K562 (cell line): ENCODE data around the gene BPNT1. TPM values are rescaled to one million over a fixed set of nuclear protein-coding genes. Genes with fewer than 3 reads are reported as not detected.

Experiments
- ARID1B ChIP-seq: fragments of 450-650 bp; IDR thresholded peaks from 2 replicates; pipeline ENCODE4 v1.6.1; 2016; ENCODE audit warnings: antibody characterized with exemption, mild to moderate bottlenecking, inconsistent platforms
- CBX1 ChIP-seq: sonication (generic); IDR thresholded peaks from 2 replicates; pipeline ENCODE4 v1.6.1; 2016; ENCODE audit warnings: antibody characterized with exemption, low read depth, mild to moderate bottlenecking
- CHD2 ChIP-seq: IDR thresholded peaks from 2 replicates; pipeline ENCODE4 v1.6.1; 2011; ENCODE audit warnings: low read depth, low read length
- ETS2 ChIP-seq: IDR thresholded peaks from 2 replicates; pipeline ENCODE4 v1.6.1; 2016; ENCODE audit warnings: borderline replicate concordance, missing genetic modification characterization, mild to moderate bottlenecking, moderate library complexity, missing compliant biosample characterization; ENCODE audit not compliant: poor library complexity, severe bottlenecking
- FOS ChIP-seq: IDR thresholded peaks from 3 replicates; pipeline ENCODE4 v1.6.1; 2011; ENCODE audit not compliant: insufficient read length; ENCODE audit errors: extremely low read depth
- MCM2 ChIP-seq: fragments of 450-650 bp; IDR thresholded peaks from 2 replicates; pipeline ENCODE4 v1.6.1; 2017; ENCODE audit warnings: low read depth, mild to moderate bottlenecking
- RAD21 ChIP-seq, 2 experiments: fragments of 250-450 bp in 1 of 2; fragments of 450-650 bp in 1 of 2; sonication (Bioruptor Pico) in 1 of 2; formaldehyde crosslinking in 1 of 2; IDR thresholded peaks in 1 of 2; conservative IDR thresholded peaks in 1 of 2; 2 replicates each; pipeline versions ENCODE4 v1.4.0 to v1.8.0; 2020 to 2022; ENCODE audit warnings: mild to moderate bottlenecking in 2 of 2, moderate library complexity in 1 of 2
- SRSF1 ChIP-seq: fragments of 200-400 bp; formaldehyde crosslinking; IDR thresholded peaks from 2 replicates; pipeline ENCODE4 v1.6.1; 2017; ENCODE audit warnings: mild to moderate bottlenecking, low read depth, low read length, moderate library complexity
- TOE1 ChIP-seq, 2 experiments: fragments of 450-650 bp in 1 of 2; sonication (generic) in 1 of 2; formaldehyde crosslinking in 1 of 2; IDR thresholded peaks; 2 replicates each; pipeline versions ENCODE4 v1.7.1 to v1.8.0; 2016 to 2022; ENCODE audit warnings: borderline replicate concordance in 2 of 2, mild to moderate bottlenecking in 2 of 2, antibody characterized with exemption in 1 of 2, inconsistent platforms in 1 of 2, low read depth in 1 of 2, missing genetic modification reagents in 1 of 2, moderate library complexity in 1 of 2
- ZC3H8 ChIP-seq: fragments of 450-650 bp; IDR thresholded peaks from 2 replicates; pipeline ENCODE4 v1.6.1; 2017
- ZNF184 ChIP-seq: sonication (generic); formaldehyde crosslinking; IDR thresholded peaks from 2 replicates; pipeline ENCODE4 v1.5.0; 2020; ENCODE audit warnings: missing genetic modification reagents
- ZNF316 ChIP-seq: fragments of 450-650 bp; IDR thresholded peaks from 2 replicates; pipeline ENCODE4 v1.6.1; 2016
- ZNF707 ChIP-seq: fragments of 250-450 bp; sonication (Bioruptor Pico); conservative IDR thresholded peaks from 2 replicates; pipeline ENCODE4 v1.8.0; 2022; ENCODE audit warnings: inconsistent platforms, mild to moderate bottlenecking, moderate library complexity
- ZNF717 ChIP-seq: fragments of 250-450 bp; sonication (Bioruptor Pico); IDR thresholded peaks from 2 replicates; pipeline ENCODE4 v1.5.0; 2021
- ZNF785 ChIP-seq: fragments of 250-450 bp; sonication (Bioruptor Pico); IDR thresholded peaks from 2 replicates; pipeline ENCODE4 v1.4.0; 2020; ENCODE audit warnings: mild to moderate bottlenecking
- polyA plus RNA-seq, 8 experiments: library from polyadenylated mRNA; depleted of rRNA in 4 of 8; stranded (reverse) in 5 of 8; unstranded in 3 of 8; fragments of >200 nt; fragmentation: Nextera tagmentation in 2 of 8; fragmentation: Illumina TruSeq in 1 of 8; extraction: Ambion mirVana in 2 of 8; extraction: Trizol in 1 of 8; gene quantifications; 2 replicates each; pipeline versions ENCODE4 v1.2.1 to v1.2.3, GENCODE V29; 2011 to 2014; ENCODE audit warnings: inconsistent platforms in 1 of 8, missing spikeins in 1 of 8
- total RNA-seq, 7 experiments: library from RNA; depleted of rRNA in 6 of 7; stranded (reverse); fragments of >200 nt in 6 of 7; fragmentation: Illumina TruSeq in 2 of 7; extraction: Trizol in 2 of 7; gene quantifications; 2 replicates each; pipeline versions ENCODE4 v1.2.1 to v1.2.3, GENCODE V29; 2011 to 2021; ENCODE audit warnings: low replicate concordance in 1 of 7
- TF ChIP-seq, protein P1 (sequence below): fragments of 250-450 bp; sonication (Bioruptor Pico); IDR thresholded peaks from 2 replicates; pipeline ENCODE4 v1.5.0; 2021; ENCODE audit warnings: mild to moderate bottlenecking, borderline replicate concordance
- TF ChIP-seq, protein P2 (sequence below): sonication (generic); formaldehyde crosslinking; IDR thresholded peaks from 2 replicates; pipeline ENCODE4 v1.8.0; 2022; ENCODE audit warnings: missing genetic modification reagents, mild to moderate bottlenecking, borderline replicate concordance
- TF ChIP-seq, protein P3 (sequence below): fragments of 250-450 bp; sonication (Bioruptor Pico); IDR thresholded peaks from 2 replicates; pipeline ENCODE4 v1.5.0; 2020; ENCODE audit warnings: mild to moderate bottlenecking
- TF ChIP-seq, protein P4 (sequence below), 2 experiments: fragments of 200-800 bp in 1 of 2; sonication (Bioruptor generic) in 1 of 2; sonication (generic) in 1 of 2; formaldehyde crosslinking in 1 of 2; IDR thresholded peaks in 1 of 2; conservative IDR thresholded peaks in 1 of 2; 2 replicates each; pipeline versions ENCODE4 v1.5.0 to v1.6.1; 2016 to 2020; ENCODE audit warnings: missing compliant biosample characterization in 1 of 2, missing genetic modification characterization in 1 of 2, missing genetic modification reagents in 1 of 2
- TF ChIP-seq, protein P5 (sequence below): fragments of 450-650 bp; IDR thresholded peaks from 2 replicates; pipeline ENCODE4 v1.6.1; 2016; ENCODE audit warnings: borderline replicate concordance

Gene BPNT1
- total and polyA plus RNA-seq, 9 of the 15 experiments (the other 6 are each of a cell fraction or from before 2014, with no cell fraction given) = 30.2 to 73.8 (median 40.5) TPM

DNA sequence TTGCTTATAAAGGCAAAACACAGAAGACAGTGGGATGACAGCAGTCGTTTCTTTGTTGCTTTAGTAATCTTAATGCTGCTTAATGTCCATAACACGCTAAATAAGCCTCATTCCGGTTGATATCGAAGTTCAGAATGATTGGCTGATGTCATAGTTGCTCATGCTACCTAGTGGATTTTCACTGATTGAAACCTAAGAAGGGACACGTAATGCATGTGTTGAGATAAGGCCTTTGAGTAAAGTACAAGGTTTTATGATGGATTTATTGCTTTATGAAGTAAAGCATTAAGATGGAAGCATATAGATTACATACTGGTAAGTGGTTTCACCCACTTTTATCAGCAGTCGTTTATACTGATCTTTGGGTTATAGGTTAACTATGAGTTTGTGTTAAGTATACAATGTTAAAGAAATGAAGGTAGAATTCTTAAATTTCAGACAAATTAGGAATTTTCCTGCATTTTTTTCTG lies 29.5 kb upstream of the BPNT1 start (continued):
- TF ChIP-seq, protein P1, sequence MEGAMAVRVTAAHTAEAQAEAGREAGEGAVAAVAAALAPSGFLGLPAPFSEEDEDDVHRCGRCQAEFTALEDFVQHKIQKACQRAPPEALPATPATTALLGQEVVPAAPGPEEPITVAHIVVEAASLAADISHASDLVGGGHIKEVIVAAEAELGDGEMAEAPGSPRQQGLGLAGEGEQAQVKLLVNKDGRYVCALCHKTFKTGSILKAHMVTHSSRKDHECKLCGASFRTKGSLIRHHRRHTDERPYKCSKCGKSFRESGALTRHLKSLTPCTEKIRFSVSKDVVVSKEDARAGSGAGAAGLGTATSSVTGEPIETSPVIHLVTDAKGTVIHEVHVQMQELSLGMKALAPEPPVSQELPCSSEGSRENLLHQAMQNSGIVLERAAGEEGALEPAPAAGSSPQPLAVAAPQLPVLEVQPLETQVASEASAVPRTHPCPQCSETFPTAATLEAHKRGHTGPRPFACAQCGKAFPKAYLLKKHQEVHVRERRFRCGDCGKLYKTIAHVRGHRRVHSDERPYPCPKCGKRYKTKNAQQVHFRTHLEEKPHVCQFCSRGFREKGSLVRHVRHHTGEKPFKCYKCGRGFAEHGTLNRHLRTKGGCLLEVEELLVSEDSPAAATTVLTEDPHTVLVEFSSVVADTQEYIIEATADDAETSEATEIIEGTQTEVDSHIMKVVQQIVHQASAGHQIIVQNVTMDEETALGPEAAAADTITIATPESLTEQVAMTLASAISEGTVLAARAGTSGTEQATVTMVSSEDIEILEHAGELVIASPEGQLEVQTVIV (CRISPR knock-in tag) = no peak
- no peak for TF ChIP-seq ZNF184 (CRISPR knock-in tag)
- 0 out of 2 replicates have a peak, but pooled peaks have one; percentile 28 for TF ChIP-seq TOE1 (IDR thresholded peaks at IDR 0.05; ENCODE audit: borderline replicate concordance)
- TF ChIP-seq TOE1 (CRISPR knock-in tag; IDR thresholded peaks at IDR 0.05; ENCODE audit: borderline replicate concordance, low read depth) = no peak
- no peak for TF ChIP-seq CBX1
- peak; percentile 96 for TF ChIP-seq ARID1B
- TF ChIP-seq ZNF316 = no peak
- no peak for TF ChIP-seq ZNF717
- TF ChIP-seq ZNF707 (CRISPR knock-in tag) = no peak
- no peak for TF ChIP-seq CHD2
- TF ChIP-seq, protein P2, sequence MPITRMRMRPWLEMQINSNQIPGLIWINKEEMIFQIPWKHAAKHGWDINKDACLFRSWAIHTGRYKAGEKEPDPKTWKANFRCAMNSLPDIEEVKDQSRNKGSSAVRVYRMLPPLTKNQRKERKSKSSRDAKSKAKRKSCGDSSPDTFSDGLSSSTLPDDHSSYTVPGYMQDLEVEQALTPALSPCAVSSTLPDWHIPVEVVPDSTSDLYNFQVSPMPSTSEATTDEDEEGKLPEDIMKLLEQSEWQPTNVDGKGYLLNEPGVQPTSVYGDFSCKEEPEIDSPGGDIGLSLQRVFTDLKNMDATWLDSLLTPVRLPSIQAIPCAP (CRISPR knock-in tag) = no peak
- TF ChIP-seq, protein P3, sequence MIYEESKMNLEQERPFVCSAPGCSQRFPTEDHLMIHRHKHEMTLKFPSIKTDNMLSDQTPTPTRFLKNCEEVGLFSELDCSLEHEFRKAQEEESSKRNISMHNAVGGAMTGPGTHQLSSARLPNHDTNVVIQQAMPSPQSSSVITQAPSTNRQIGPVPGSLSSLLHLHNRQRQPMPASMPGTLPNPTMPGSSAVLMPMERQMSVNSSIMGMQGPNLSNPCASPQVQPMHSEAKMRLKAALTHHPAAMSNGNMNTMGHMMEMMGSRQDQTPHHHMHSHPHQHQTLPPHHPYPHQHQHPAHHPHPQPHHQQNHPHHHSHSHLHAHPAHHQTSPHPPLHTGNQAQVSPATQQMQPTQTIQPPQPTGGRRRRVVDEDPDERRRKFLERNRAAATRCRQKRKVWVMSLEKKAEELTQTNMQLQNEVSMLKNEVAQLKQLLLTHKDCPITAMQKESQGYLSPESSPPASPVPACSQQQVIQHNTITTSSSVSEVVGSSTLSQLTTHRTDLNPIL (CRISPR knock-in tag) = no peak
- TF ChIP-seq RAD21 (CRISPR knock-in tag; conservative IDR thresholded peaks at IDR 0.05 in 1 of 2, IDR thresholded peaks at IDR 0.05 in 1 of 2) = no peak
- no peak for TF ChIP-seq ZNF785 (CRISPR knock-in tag)
- TF ChIP-seq, protein P4, sequence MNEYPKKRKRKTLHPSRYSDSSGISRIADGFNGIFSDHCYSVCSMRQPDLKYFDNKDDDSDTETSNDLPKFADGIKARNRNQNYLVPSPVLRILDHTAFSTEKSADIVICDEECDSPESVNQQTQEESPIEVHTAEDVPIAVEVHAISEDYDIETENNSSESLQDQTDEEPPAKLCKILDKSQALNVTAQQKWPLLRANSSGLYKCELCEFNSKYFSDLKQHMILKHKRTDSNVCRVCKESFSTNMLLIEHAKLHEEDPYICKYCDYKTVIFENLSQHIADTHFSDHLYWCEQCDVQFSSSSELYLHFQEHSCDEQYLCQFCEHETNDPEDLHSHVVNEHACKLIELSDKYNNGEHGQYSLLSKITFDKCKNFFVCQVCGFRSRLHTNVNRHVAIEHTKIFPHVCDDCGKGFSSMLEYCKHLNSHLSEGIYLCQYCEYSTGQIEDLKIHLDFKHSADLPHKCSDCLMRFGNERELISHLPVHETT (CRISPR knock-in tag; conservative IDR thresholded peaks at IDR 0.05 in 1 of 2, IDR thresholded peaks at IDR 0.05 in 1 of 2) = no peak
- TF ChIP-seq SRSF1 = no peak
- no peak for TF ChIP-seq ZC3H8
- TF ChIP-seq MCM2 = no peak
- TF ChIP-seq FOS = no peak
- TF ChIP-seq ETS2 (tag) = no peak
- TF ChIP-seq, protein P5, sequence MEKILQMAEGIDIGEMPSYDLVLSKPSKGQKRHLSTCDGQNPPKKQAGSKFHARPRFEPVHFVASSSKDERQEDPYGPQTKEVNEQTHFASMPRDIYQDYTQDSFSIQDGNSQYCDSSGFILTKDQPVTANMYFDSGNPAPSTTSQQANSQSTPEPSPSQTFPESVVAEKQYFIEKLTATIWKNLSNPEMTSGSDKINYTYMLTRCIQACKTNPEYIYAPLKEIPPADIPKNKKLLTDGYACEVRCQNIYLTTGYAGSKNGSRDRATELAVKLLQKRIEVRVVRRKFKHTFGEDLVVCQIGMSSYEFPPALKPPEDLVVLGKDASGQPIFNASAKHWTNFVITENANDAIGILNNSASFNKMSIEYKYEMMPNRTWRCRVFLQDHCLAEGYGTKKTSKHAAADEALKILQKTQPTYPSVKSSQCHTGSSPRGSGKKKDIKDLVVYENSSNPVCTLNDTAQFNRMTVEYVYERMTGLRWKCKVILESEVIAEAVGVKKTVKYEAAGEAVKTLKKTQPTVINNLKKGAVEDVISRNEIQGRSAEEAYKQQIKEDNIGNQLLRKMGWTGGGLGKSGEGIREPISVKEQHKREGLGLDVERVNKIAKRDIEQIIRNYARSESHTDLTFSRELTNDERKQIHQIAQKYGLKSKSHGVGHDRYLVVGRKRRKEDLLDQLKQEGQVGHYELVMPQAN = no peak
